SK-N-MC (cell line): ENCODE results near the gene CASTOR1.

Experiments used
- EZH2 ChIP-seq: fragments of 200-600 bp; sonication (generic); IDR thresholded peaks from one replicate; pipeline ENCODE4 v1.6.1; 2017; ENCODE audit warnings: antibody characterized with exemption
- POLR2AphosphoS5 ChIP-seq: IDR thresholded peaks from 2 replicates; pipeline ENCODE4 v1.6.1; 2012; ENCODE audit warnings: mild to moderate bottlenecking, low read depth, low read length, borderline replicate concordance

DNA sequence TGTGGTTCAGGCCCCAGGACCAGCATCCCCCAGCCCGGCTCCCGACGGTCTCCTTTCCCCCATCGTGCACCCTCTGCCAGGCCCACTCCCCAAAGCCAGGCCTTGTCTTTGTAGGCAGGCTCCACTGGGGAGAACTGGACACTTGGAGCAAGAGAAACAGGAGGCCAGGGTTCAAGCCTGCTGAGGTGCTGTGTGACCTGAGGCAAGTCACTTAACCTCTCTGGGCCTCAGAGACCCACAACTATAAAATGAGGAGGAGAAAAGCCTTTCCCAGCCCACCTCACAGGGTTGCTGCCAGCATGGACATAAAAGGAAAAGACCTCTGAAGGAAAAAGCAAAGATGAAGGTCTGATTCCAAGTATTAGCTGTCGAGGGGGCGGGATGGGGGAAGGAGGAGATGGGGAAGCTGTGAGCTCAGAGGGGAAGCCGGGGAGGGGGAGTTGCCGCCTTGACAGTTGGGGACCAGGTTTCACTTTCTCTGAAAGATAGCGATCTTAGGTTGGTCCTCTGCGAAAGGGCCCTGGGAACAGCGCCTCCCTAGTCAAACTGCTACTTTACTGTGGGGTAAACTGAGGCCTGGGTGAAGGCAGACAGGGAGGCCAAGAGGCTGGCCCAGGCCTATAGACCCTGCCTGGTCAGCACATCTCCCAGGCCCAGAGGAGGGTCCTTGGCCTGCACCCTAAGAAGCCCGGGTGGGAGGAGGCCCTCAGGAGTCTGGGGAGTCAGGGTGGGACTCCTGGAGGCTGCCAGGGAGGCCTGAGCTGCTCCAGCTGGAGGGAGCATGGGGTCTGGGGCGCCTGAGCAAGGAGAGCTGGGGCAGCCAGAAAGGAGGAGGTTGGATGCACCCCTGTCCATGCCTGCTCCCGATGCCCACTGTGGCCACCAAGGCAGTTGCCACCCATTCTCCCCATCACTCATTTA is 21.7 kb downstream of the CASTOR1 start:
- no peak for TF ChIP-seq POLR2AphosphoS5
- TF ChIP-seq EZH2: no peak
